BJ (cell line): ENCODE data around the gene EP400. TPM values are rescaled to one million over a fixed set of nuclear protein-coding genes. Genes with fewer than 3 reads are reported as not detected.
"Not testable (repeated sequence)": the region's sequence is repeated elsewhere in the genome, so short reads cannot be mapped to it uniquely, and the experiment has no call there.

Source experiments
- CTCF ChIA-PET: fragments of 350-600 bp; formaldehyde crosslinking; extraction: SDS; loops from one replicate; lab custom pipeline; 2021; ENCODE audit warnings: antibody characterized with exemption, inconsistent platforms; lab: Yijun Ruan, JAX
- POLR2A ChIA-PET: fragments of 300-600 bp; sonication (Branson Sonifier 250); formaldehyde crosslinking; extraction: SDS; loops from one replicate; lab custom pipeline; 2021; ENCODE audit warnings: antibody characterized with exemption; lab: Charles Lee
- DNase-seq: peaks from one replicate; pipeline ENCODE4 v3.0.0-alpha.2; 2011; ENCODE audit warnings: low read depth
- H3K27me3 ChIP-seq: 2 replicates; pipeline ENCODE4 v1.6.0; 2011; ENCODE audit warnings: low read length; ENCODE audit not compliant: control insufficient read depth, insufficient read depth
- H3K36me3 ChIP-seq: 2 replicates; pipeline ENCODE4 v1.5.1; 2011; ENCODE audit warnings: low read length; ENCODE audit not compliant: control insufficient read depth, insufficient read depth
- H3K4me3 ChIP-seq: 2 replicates; pipeline ENCODE4 v1.5.1; 2011; ENCODE audit warnings: low read depth, mild to moderate bottlenecking, control low read depth, low read length
- CTCF ChIP-seq: IDR thresholded peaks from 2 replicates; pipeline ENCODE4 v1.5.1; 2011; ENCODE audit warnings: low read depth, mild to moderate bottlenecking, control low read depth, inconsistent platforms, low read length, moderate library complexity; ENCODE audit not compliant: insufficient read depth
- polyA plus RNA-seq: library from polyadenylated mRNA; depleted of rRNA; stranded (reverse); fragments of >200 nt; gene quantifications from 2 replicates; pipeline ENCODE4 v1.2.3, GENCODE V29; 2011

EP400 gene
- polyA plus RNA-seq, 1 experiment, result 2.5 TPM

GRCh38 chr12:131983554-131983953 lies 33.8 kb downstream of the EP400 start:
- TF ChIP-seq CTCF, result no peak
- no peak for DNase-seq
- peaks cover 28% of the 10 kb centered on the region for H3K36me3 ChIP-seq
- no peak overlapping the region for H3K4me3 ChIP-seq
- no peaks in the 10 kb centered on the region for H3K27me3 ChIP-seq
- CTCF ChIA-PET, result interaction anchor here (0.5 kb wide), 1 partner anchor 9 kb away, joined by 3 read pairs; no protein-coding TSS in a partner anchor
- POLR2A ChIA-PET, result no interaction called here

- DNase-seq, result no peak
- Histone ChIP-seq H3K36me3 (peaks cover 32% of the 10 kb centered on the region), H3K27me3 (no peaks in the 10 kb centered on the region), H3K4me3 (no peak overlapping the region)
- no peak for TF ChIP-seq CTCF
- POLR2A ChIA-PET, result no interaction called here
- CTCF ChIA-PET, result interaction anchor here (1.2 kb wide), 1 partner anchor 29 kb away, joined by 4 read pairs; no protein-coding TSS in a partner anchor
Observed at GRCh38 chr12:131984334-131984733, 34.6 kb downstream of the EP400 start.

GRCh38 chr12:131985510-131985875 lies 35.8 kb downstream of the EP400 start:
- peaks cover 34% of the 10 kb centered on the region for H3K36me3 ChIP-seq
- H3K4me3 ChIP-seq, POLR2A ChIA-PET, H3K27me3 ChIP-seq, CTCF ChIA-PET, DNase-seq: not testable (repeated sequence)

- POLR2A ChIA-PET, result no interaction called here
- CTCF ChIA-PET, result no interaction called here
- Histone ChIP-seq H3K27me3 (no peaks in the 10 kb centered on the region), H3K4me3 (no peak overlapping the region), H3K36me3 (peaks cover 33% of the 10 kb centered on the region)
- no peak for TF ChIP-seq CTCF
- no peak for DNase-seq
Observed at GRCh38 chr12:131986361-131986760, 36.6 kb downstream of the EP400 start.

DNA sequence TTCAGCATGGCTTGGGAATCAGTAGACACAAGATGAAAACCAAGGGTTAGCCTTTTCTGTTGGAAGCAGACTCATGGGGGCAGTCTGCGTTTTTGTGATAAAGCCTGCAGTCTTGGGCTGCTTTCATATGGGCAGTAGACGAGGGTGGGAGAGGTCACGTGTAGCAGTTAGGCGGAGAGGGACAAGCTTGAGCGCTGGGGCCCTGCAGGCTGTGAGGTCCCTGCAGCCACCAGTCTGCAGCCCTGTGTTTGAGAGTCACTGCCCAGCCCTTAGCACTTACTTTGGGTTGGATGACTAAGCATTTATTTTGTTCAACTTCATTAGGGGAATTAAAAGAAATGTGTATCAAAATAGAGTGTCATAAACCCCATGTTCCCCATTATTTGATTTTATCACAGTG lies 37.2 kb downstream of the EP400 start:
- Histone ChIP-seq H3K27me3 (no peaks in the 10 kb centered on the region), H3K36me3 (peaks cover 31% of the 10 kb centered on the region), H3K4me3 (no peak overlapping the region)
- CTCF ChIA-PET, result interaction anchor here (3.9 kb wide), 1 partner anchor 13 kb away, joined by 11 read pairs; no protein-coding TSS in a partner anchor
- POLR2A ChIA-PET, result no interaction called here
- TF ChIP-seq CTCF, result no peak
- no peak for DNase-seq

DNA sequence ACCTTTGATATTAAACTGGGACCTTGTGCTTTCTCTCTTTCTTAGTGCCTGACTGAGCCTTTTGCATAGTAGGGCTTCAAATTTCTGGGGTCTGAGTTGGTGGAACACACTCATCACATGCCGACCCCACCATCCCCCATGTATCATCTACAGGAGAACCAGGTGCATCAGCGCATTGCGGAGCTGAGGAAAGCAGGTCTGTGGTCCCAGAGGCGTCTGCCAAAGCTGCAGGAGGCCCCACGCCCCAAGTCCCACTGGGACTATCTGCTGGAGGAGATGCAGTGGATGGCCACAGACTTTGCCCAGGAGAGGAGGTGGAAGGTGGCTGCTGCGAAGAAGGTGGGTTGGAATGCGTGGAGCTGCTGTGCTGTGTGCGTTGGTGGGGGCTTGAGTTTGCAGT lies 37.8 kb downstream of the EP400 start:
- H3K36me3 ChIP-seq, result peaks cover 32% of the 10 kb centered on the region
- H3K4me3 ChIP-seq, result no peak overlapping the region
- no peaks in the 10 kb centered on the region for H3K27me3 ChIP-seq
- TF ChIP-seq CTCF, result no peak
- POLR2A ChIA-PET, result no interaction called here
- CTCF ChIA-PET, result interaction anchor here (3.9 kb wide), 1 partner anchor 13 kb away, joined by 11 read pairs; no protein-coding TSS in a partner anchor
- no peak for DNase-seq
